ENCODE measurements around the gene PROK2. TPM values are rescaled to one million over a fixed set of nuclear protein-coding genes. Genes with fewer than 3 reads are reported as not detected.

PROK2 gene
- total RNA-seq, 2 experiments from 2014 or later = 0.23 to 0.24 TPM

DNA sequence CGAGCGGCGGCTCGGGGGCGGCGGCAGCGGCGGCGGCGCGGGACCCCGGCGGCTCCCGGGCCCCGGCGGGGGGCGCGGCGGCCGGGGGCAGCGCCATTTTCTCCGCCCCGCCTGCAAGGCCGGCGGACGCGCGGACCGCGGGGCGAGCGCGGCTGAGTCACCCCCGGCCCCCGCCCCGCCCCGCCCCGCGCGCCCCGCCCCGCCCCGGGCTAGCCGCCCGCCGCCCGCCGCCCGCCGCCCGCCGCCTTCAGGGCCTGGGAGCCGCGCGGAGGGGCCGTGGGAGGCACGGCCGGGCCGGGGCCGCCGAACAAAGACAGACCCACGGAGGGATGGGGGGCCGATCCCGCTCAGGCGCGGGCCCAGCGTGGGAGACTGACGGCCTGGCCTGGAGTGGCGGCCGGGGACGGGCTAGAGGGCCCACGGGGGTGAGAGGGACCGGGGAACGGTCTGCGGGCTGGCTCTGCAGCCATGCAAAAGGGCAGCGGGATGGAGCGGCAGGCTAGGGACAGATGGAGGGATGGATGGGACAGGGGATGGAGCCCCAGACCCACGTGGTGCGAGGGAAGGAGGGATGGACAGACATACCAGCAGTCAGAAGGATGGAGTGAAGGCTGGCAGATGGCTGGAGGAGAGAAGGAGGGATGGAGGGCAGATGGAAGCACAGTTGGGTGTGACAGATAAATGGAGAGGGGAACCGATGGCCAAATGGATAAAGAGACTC, 59.5 kb downstream of the PROK2 start, which contains the start of gene EIF4E3:
EIF4E3 (minus strand) TSS at position 132 of the 721 bp plus-strand sequence; CDS start at position 97, 35 bp downstream.
- H3K4me1 Mint-ChIP-seq (ENCODE audit: low read depth) = peaks cover 63% of the 10 kb centered on the region
- peak within 1 kb of the TSS; percentile 96 for H3K27ac Mint-ChIP-seq
- H3K36me3 Mint-ChIP-seq (ENCODE audit: low read depth) = peaks cover 21% of the 10 kb centered on the region
- no peaks in the 10 kb centered on the region for H3K27me3 Mint-ChIP-seq (ENCODE audit: low read depth)
- peak; percentile 56 for ATAC-seq
- H3K4me3 Mint-ChIP-seq = peak within 1 kb of the TSS; percentile 95
- DNase-seq = peak; percentile 40
- H3K9me3 Mint-ChIP-seq (ENCODE audit: insufficient read depth) = no peaks in the 10 kb centered on the region
- POLR2A ChIA-PET = interaction anchor here (1.0 kb wide), 1 partner anchor 661 kb away, joined by 3 read pairs; no protein-coding TSS in a partner anchor
- CTCF ChIA-PET = interaction anchor here (1.1 to 1.8 kb wide), 2 partner anchors 14 to 44 kb away, joined by 3 to 5 read pairs; no protein-coding TSS in a partner anchor

GRCh38 chr3:71724584-71725270, 60.2 kb downstream of the PROK2 start:
- POLR2A ChIA-PET = interaction anchor here (1.0 to 1.1 kb wide), 3 partner anchors 22 to 1124 kb away, joined by 3 to 4 read pairs (median 3); partner anchors contain the start of gene SHQ1
- peak overlapping the region; percentile 94 for H3K4me3 Mint-ChIP-seq
- ATAC-seq (peak; percentile 43), DNase-seq (peak; percentile 45)
- H3K4me1 Mint-ChIP-seq (ENCODE audit: low read depth) = peaks cover 59% of the 10 kb centered on the region
- CTCF ChIA-PET = interaction anchor here (0.8 to 6.1 kb wide), 6 partner anchors 13 to 1097 kb away, joined by 3 to 46 read pairs (median 4); no protein-coding TSS in a partner anchor
- H3K27ac Mint-ChIP-seq = peak overlapping the region; percentile 92
- H3K27me3 Mint-ChIP-seq (ENCODE audit: low read depth) = no peaks in the 10 kb centered on the region
- H3K9me3 Mint-ChIP-seq (ENCODE audit: insufficient read depth) = no peaks in the 10 kb centered on the region
- peaks cover 23% of the 10 kb centered on the region for H3K36me3 Mint-ChIP-seq (ENCODE audit: low read depth)

DNA sequence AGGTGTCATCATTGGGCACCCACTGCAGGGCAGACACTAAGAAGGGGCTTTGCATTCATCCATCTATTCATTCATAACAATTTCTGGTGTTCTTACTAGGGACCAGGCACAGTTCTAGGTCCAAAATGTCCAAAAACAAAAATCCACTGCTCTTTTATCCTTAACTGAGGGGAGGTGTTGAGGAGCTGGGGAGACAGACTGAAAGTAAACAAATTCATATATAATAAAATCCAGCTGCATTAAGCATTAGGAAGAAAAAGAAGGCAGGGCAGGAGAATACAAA, 60.8 kb downstream of the PROK2 start:
- Mint-ChIP-seq H3K4me1 (ENCODE audit: low read depth) (peaks cover 57% of the 10 kb centered on the region), H3K36me3 (ENCODE audit: low read depth) (peaks cover 27% of the 10 kb centered on the region), H3K4me3 (peak overlapping the region; percentile 94), H3K9me3 (ENCODE audit: insufficient read depth) (no peaks in the 10 kb centered on the region), H3K27ac (peak overlapping the region; percentile 92), H3K27me3 (ENCODE audit: low read depth) (no peaks in the 10 kb centered on the region)
- ChIA-PET POLR2A (interaction anchor here (1.1 kb wide), 2 partner anchors 21 to 1125 kb away, joined by 3 to 4 read pairs; partner anchors contain the start of gene SHQ1), CTCF (interaction anchor here (0.8 to 6.1 kb wide), 5 partner anchors 13 to 1098 kb away, joined by 3 to 46 read pairs (median 5); no protein-coding TSS in a partner anchor)
- ATAC-seq (no peak), DNase-seq (no peak)

GRCh38 chr3:71723452-71724170, 61.3 kb downstream of the PROK2 start:
- H3K36me3 Mint-ChIP-seq (ENCODE audit: low read depth) = peaks cover 31% of the 10 kb centered on the region
- H3K27ac Mint-ChIP-seq = peak overlapping the region; percentile 92
- H3K4me1 Mint-ChIP-seq (ENCODE audit: low read depth) = peaks cover 59% of the 10 kb centered on the region
- no peaks in the 10 kb centered on the region for H3K27me3 Mint-ChIP-seq (ENCODE audit: low read depth)
- peak; percentile 38 for ATAC-seq
- CTCF ChIA-PET = interaction anchor here (0.9 to 6.1 kb wide), 5 partner anchors 12 to 1099 kb away, joined by 3 to 46 read pairs (median 5); no protein-coding TSS in a partner anchor
- no peaks in the 10 kb centered on the region for H3K9me3 Mint-ChIP-seq (ENCODE audit: insufficient read depth)
- POLR2A ChIA-PET = interaction anchor here (1.1 kb wide), 2 partner anchors 21 to 1125 kb away, joined by 3 to 4 read pairs; partner anchors contain the start of gene SHQ1
- H3K4me3 Mint-ChIP-seq = peak overlapping the region; percentile 94
- peak; percentile 81 for DNase-seq

DNA sequence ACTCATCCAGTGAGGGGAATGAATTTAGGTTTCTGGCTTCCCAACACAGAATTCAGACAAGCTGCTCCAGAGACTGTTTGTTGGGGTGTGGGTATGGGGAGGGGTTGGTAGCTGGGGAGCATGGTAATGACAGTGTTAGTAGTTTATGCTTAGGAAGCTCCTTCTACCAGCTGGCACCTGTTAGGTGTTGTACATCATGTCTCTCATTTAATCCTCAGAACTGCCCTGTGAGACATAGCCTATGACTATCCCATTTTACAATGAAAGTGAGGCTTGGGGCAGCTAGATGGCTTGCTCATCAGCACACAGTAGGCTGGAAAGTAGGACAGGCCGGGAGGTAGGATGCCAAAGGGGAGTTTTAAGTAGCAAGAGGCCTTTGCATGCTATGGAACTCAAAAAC, 62.3 kb downstream of the PROK2 start:
- POLR2A ChIA-PET = no interaction called here
- Mint-ChIP-seq H3K27me3 (ENCODE audit: low read depth) (no peaks in the 10 kb centered on the region), H3K4me3 (peak overlapping the region; percentile 94), H3K9me3 (ENCODE audit: insufficient read depth) (no peaks in the 10 kb centered on the region), H3K27ac (peak overlapping the region; percentile 96), H3K36me3 (ENCODE audit: low read depth) (peaks cover 36% of the 10 kb centered on the region), H3K4me1 (ENCODE audit: low read depth) (peaks cover 64% of the 10 kb centered on the region)
- CTCF ChIA-PET = interaction anchor here (1.0 to 6.1 kb wide), 3 partner anchors 11 to 153 kb away, joined by 4 to 46 read pairs (median 10); no protein-coding TSS in a partner anchor
- DNase-seq (no peak), ATAC-seq (no peak)

Other genes starting within 250 kb of the PROK2 start
- gene FOXP1, start 201.4 kb downstream of the PROK2 start, total RNA-seq = 100 to 1,000 TPM; 120 to 122 TPM
- 10 to 100 TPM; 56.5 to 59.4 TPM for gene EIF4E3, start 59.7 kb downstream of the PROK2 start, total RNA-seq
- gene GPR27, start 31.3 kb downstream of the PROK2 start, total RNA-seq = under 1 TPM; 0.37 to 0.40 TPM

Measured in activated CD8-positive, alpha-beta T cell treated with anti-CD3 and anti-CD28 coated beads, Interleukin-2, amount 10 ng/mL, durations not matched to agents 7 days and 5 days (primary cell).